H1 (cell line): ENCODE results near the gene MOGAT3. TPM values are rescaled to one million over a fixed set of nuclear protein-coding genes. Genes with fewer than 3 reads are reported as not detected.

Experiments used
- CTCF ChIA-PET: fragments of 300-600 bp; sonication (Branson Sonifier 250); formaldehyde crosslinking; loops from one replicate; lab custom pipeline; 2021; ENCODE audit not compliant: partially characterized antibody; lab: Charles Lee
- POLR2A ChIA-PET: fragments of 300-600 bp; sonication (Branson Sonifier 250); formaldehyde crosslinking; loops from one replicate; lab custom pipeline; 2021; ENCODE audit warnings: inconsistent platforms; ENCODE audit not compliant: partially characterized antibody; lab: Charles Lee
- DNase-seq, 2 experiments: peaks; one replicate each; pipeline versions ENCODE4 v3.0.0 to v3.0.0-alpha.2; 2010 to 2022; ENCODE audit warnings: low spot score in 2 of 2, low read depth in 1 of 2, mixed read lengths in 1 of 2
- FAIRE-seq: peaks from 2 replicates; lab custom pipeline; 2011; peaks lifted over from hg19 to GRCh38; lab: Jason Lieb, UNC
- H2AFZ ChIP-seq: 2 replicates; pipeline ENCODE4 v1.8.1; 2012; ENCODE audit warnings: low read length, inconsistent platforms
- H2AK5ac ChIP-seq: 2 replicates; pipeline ENCODE4 v1.6.1; 2013; ENCODE audit warnings: low read depth, low read length
- H2BK120ac ChIP-seq: replicated peaks from 2 replicates; pipeline ENCODE3; 2013; ENCODE audit warnings: low read depth, low read length, inconsistent platforms
- H2BK12ac ChIP-seq: 2 replicates; pipeline ENCODE4 v1.6.1; 2013; ENCODE audit warnings: low read depth, low read length
- H2BK15ac ChIP-seq: 2 replicates; pipeline ENCODE4 v1.6.1; 2013; ENCODE audit warnings: low read length
- H2BK20ac ChIP-seq: 2 replicates; pipeline ENCODE4 v1.6.1; 2013; ENCODE audit warnings: low read length
- H2BK5ac ChIP-seq: 2 replicates; pipeline ENCODE4 v1.6.1; 2013; ENCODE audit warnings: low read depth, low read length
- H3K14ac ChIP-seq: 2 replicates; pipeline ENCODE4 v1.6.1; 2013; ENCODE audit warnings: inconsistent platforms; ENCODE audit not compliant: insufficient read length
- H3K18ac ChIP-seq: 2 replicates; pipeline ENCODE4 v1.6.1; 2013; ENCODE audit warnings: low read length; ENCODE audit errors: extremely low read depth
- H3K23ac ChIP-seq: 2 replicates; pipeline ENCODE4 v1.6.1; 2013; ENCODE audit warnings: inconsistent platforms; ENCODE audit not compliant: insufficient read length
- H3K23me2 ChIP-seq: 2 replicates; pipeline ENCODE4 v1.6.1; 2013; ENCODE audit warnings: low read depth, low read length
- H3K27ac ChIP-seq: 2 replicates; pipeline ENCODE4 v1.6.1; 2011; ENCODE audit warnings: low read depth, low read length, inconsistent platforms
- H3K27me3 ChIP-seq, 4 experiments: replicated peaks in 1 of 4; 1 replicate in 1 of 4; 2 replicates in 3 of 4; pipeline versions ENCODE4 v1.6.1 to v1.8.1; 2011 to 2013; ENCODE audit warnings: low read length in 3 of 4, mild to moderate bottlenecking in 3 of 4, inconsistent platforms in 2 of 4, mixed read lengths in 2 of 4, moderate library complexity in 1 of 4; ENCODE audit not compliant: control insufficient read depth in 3 of 4, insufficient read depth in 3 of 4; ENCODE audit errors: extremely low read depth in 1 of 4
- H3K36me3 ChIP-seq, 4 experiments: 2 replicates each; pipeline versions ENCODE4 v1.6.1 to v1.8.1; 2011 to 2013; ENCODE audit warnings: mild to moderate bottlenecking in 4 of 4, low read length in 3 of 4, moderate library complexity in 2 of 4, control low read depth in 1 of 4, inconsistent platforms in 1 of 4; ENCODE audit not compliant: insufficient read depth in 4 of 4, control insufficient read depth in 2 of 4
- H3K4ac ChIP-seq: replicated peaks from 2 replicates; pipeline ENCODE3; 2013; ENCODE audit warnings: low read length, low read depth, mixed read lengths, inconsistent platforms; ENCODE audit not compliant: insufficient read length
- H3K4me1 ChIP-seq, 4 experiments: replicated peaks in 1 of 4; 1 replicate in 1 of 4; 2 replicates in 3 of 4; pipeline versions ENCODE4 v1.6.1 to v1.8.1; 2011 to 2013; ENCODE audit warnings: low read length in 3 of 4, inconsistent platforms in 2 of 4, mixed read lengths in 1 of 4; ENCODE audit not compliant: insufficient read depth in 4 of 4, control insufficient read depth in 3 of 4
- H3K4me2 ChIP-seq, 2 experiments: 2 replicates each; pipeline versions ENCODE4 v1.6.1 to v1.8.1; 2011 to 2013; ENCODE audit warnings: low read depth in 2 of 2, low read length in 2 of 2, control low read depth in 1 of 2, inconsistent platforms in 1 of 2, mild to moderate bottlenecking in 1 of 2; ENCODE audit not compliant: insufficient read depth in 1 of 2
- H3K4me3 ChIP-seq, 4 experiments: fragments of 200-600, 300-600 bp in 1 of 4; sonication (generic), shearing (Covaris generic), sonication (Bioruptor Twin) in 1 of 4; 2 replicates each; pipeline versions ENCODE4 v1.5.1 to v1.8.1; 2011 to 2016; ENCODE audit warnings: low read length in 4 of 4, low read depth in 3 of 4, control low read depth in 2 of 4, inconsistent platforms in 2 of 4, mild to moderate bottlenecking in 2 of 4, mixed read lengths in 1 of 4, moderate library complexity in 1 of 4; ENCODE audit not compliant: insufficient read depth in 2 of 4; ENCODE audit errors: extremely low read depth in 1 of 4
- H3K56ac ChIP-seq: replicated peaks from 2 replicates; pipeline ENCODE3; 2013; ENCODE audit warnings: low read depth, mild to moderate bottlenecking, mixed read lengths, low read length, inconsistent platforms; ENCODE audit not compliant: insufficient read length
- H3K79me1 ChIP-seq: 2 replicates; pipeline ENCODE4 v1.6.1; 2013; ENCODE audit warnings: low read depth, low read length, control low read depth
- H3K79me2 ChIP-seq, 2 experiments: 2 replicates each; pipeline versions ENCODE4 v1.6.1 to v1.8.1; 2012 to 2013; ENCODE audit warnings: low read length in 2 of 2, mild to moderate bottlenecking in 2 of 2, inconsistent platforms in 1 of 2; ENCODE audit not compliant: insufficient read depth in 2 of 2, control insufficient read depth in 1 of 2
- H3K9ac ChIP-seq, 4 experiments: replicated peaks in 1 of 4; 1 replicate in 1 of 4; 2 replicates in 3 of 4; pipeline versions ENCODE4 v1.6.1 to v1.8.1; 2011 to 2013; ENCODE audit warnings: low read depth in 3 of 4, low read length in 3 of 4, control low read depth in 2 of 4, mild to moderate bottlenecking in 2 of 4, moderate library complexity in 2 of 4, inconsistent platforms in 1 of 4; ENCODE audit errors: extremely low read depth in 1 of 4
- H3K9me3 ChIP-seq, 2 experiments: 2 replicates each; pipeline versions ENCODE4 v1.6.1 to v1.8.1; 2012 to 2013; ENCODE audit warnings: mild to moderate bottlenecking in 2 of 2, moderate library complexity in 2 of 2, control low read depth in 1 of 2, inconsistent platforms in 1 of 2, low read depth in 1 of 2, low read length in 1 of 2, mixed read lengths in 1 of 2; ENCODE audit not compliant: insufficient read depth in 2 of 2
- H4K20me1 ChIP-seq, 2 experiments: replicated peaks in 1 of 2; 2 replicates each; pipeline versions ENCODE3 to v1.8.1; 2011 to 2013; ENCODE audit warnings: inconsistent platforms in 2 of 2, low read length in 2 of 2, mild to moderate bottlenecking in 1 of 2; ENCODE audit not compliant: insufficient read depth in 2 of 2, control insufficient read depth in 1 of 2
- H4K5ac ChIP-seq: 2 replicates; pipeline ENCODE4 v1.6.1; 2013; ENCODE audit warnings: low read length, low read depth, mixed read lengths, inconsistent platforms; ENCODE audit not compliant: insufficient read length
- H4K8ac ChIP-seq: 2 replicates; pipeline ENCODE4 v1.8.0; 2013; ENCODE audit warnings: mild to moderate bottlenecking, moderate library complexity, low read length, inconsistent platforms; ENCODE audit not compliant: insufficient read depth; ENCODE audit errors: extremely low read depth
- H4K91ac ChIP-seq: replicated peaks from 2 replicates; pipeline ENCODE3; 2013; ENCODE audit warnings: low read length, mixed read lengths, inconsistent platforms; ENCODE audit not compliant: insufficient read length
- ATF3 ChIP-seq: IDR thresholded peaks from 2 replicates; pipeline ENCODE4 v1.6.1; 2011; ENCODE audit warnings: low read depth, mild to moderate bottlenecking, low read length; ENCODE audit not compliant: insufficient read depth
- E2F6 ChIP-seq: IDR thresholded peaks from 2 replicates; pipeline ENCODE4 v1.6.1; 2012; ENCODE audit warnings: inconsistent platforms
- EZH2 ChIP-seq: fragments of 200-600 bp; sonication (generic); IDR thresholded peaks from 2 replicates; pipeline ENCODE4 v1.7.1; 2012; ENCODE audit warnings: low read depth, mild to moderate bottlenecking, moderate library complexity, low read length, inconsistent platforms; ENCODE audit not compliant: severe bottlenecking
- GTF2F1 ChIP-seq: IDR thresholded peaks from 2 replicates; pipeline ENCODE4 v1.6.1; 2012; ENCODE audit warnings: low read depth, low read length, improper control_type of control experiment, borderline replicate concordance
- KDM5A ChIP-seq: fragments of 200-600 bp; IDR thresholded peaks from 2 replicates; pipeline ENCODE4 v1.7.1; 2012; ENCODE audit warnings: mild to moderate bottlenecking, low read length, inconsistent platforms, mixed read lengths
- RXRA ChIP-seq: IDR thresholded peaks from 2 replicates; pipeline ENCODE4 v1.6.1; 2011; ENCODE audit warnings: low read depth, mild to moderate bottlenecking, low read length, moderate library complexity; ENCODE audit not compliant: insufficient read depth
- SAP30 ChIP-seq: fragments of 300-600 bp; sonication (generic); IDR thresholded peaks from 2 replicates; pipeline ENCODE4 v1.7.1; 2012; ENCODE audit warnings: low read length, moderate library complexity, mild to moderate bottlenecking, inconsistent platforms; ENCODE audit not compliant: insufficient read depth, insufficient replicate concordance
- SIX5 ChIP-seq: IDR thresholded peaks from 2 replicates; pipeline ENCODE4 v1.6.1; 2011; ENCODE audit warnings: mild to moderate bottlenecking, low read depth, low read length
- TBP ChIP-seq: IDR thresholded peaks from 2 replicates; pipeline ENCODE4 v1.6.1; 2011; ENCODE audit warnings: low read depth, low read length, improper control_type of control experiment
- WGBS, 2 experiments: shearing (Covaris generic) in 1 of 2; methylation state at CpG; one replicate each; pipeline versions ENCODE4 v1.1.6 to v1.1.7; 2013 to 2015; ENCODE audit warnings: low lambda C conversion rate in 2 of 2, mixed read lengths in 2 of 2, inconsistent platforms in 1 of 2, low coverage in 1 of 2, missing lambda C conversion rate in 1 of 2; ENCODE audit not compliant: insufficient replicate concordance in 2 of 2, insufficient coverage in 1 of 2, insufficient read length in 1 of 2; ENCODE audit errors: extremely low coverage in 1 of 2, missing lambda C conversion rate in 1 of 2; 5-methylcytosine and 5-hydroxymethylcytosine counted together
- polyA plus RNA-seq, 7 experiments: library from polyadenylated mRNA; depleted of rRNA in 3 of 7; stranded (reverse) in 5 of 7; unstranded in 2 of 7; fragments of >200 nt in 5 of 7; fragments of 200-250 nt in 2 of 7; gene quantifications; 1 replicate in 5 of 7; 2 replicates in 1 of 7; 4 replicates in 1 of 7; pipeline versions ENCODE4 v1.2.1 to v1.2.3, GENCODE V29; 2011 to 2013; ENCODE audit warnings: missing spikeins in 2 of 7, mixed read lengths in 2 of 7
- total RNA-seq: library from RNA; stranded (reverse); fragmentation: NEBNext Ultra II Directional; extraction: Animal tissue kit (Norgen Biotek cat#: 25700); gene quantifications from 2 replicates; pipeline ENCODE4 v1.2.1, GENCODE V29; 2021

Gene MOGAT3
- total and polyA plus RNA-seq, 2 of the 8 experiments (the other 6 are each of a cell fraction or from before 2014, with no cell fraction given): 0.21 to 0.82 TPM

DNA sequence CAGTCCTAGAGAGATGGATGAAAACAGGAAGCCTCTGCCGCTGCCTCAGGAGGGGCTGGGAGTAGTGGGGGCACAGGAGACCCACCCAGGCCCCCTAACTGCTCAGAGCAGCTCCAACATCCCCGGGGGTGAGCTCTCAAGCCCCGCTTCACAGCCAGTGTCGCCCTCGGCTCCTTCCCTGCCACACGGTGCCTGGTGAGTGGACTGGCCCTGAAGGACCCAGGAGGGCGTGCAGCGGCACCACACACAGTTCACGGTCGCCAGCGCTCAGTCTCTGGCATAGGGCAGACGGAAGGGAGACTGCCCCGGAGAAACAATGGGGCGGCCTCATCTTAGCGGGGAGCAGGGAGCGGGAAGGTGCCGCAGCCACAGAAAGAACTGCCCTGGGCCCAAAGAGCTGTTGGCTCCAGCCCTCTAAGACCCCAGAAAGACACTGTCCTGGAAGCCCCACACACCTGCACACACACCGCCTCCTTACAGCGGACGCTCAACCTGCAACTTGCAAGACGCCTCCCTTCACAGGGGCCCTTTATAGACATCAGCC lies 35.5 kb upstream of the MOGAT3 start:
- no peak overlapping the region for H2AFZ ChIP-seq
- no peak overlapping the region for H4K91ac ChIP-seq
- DNase-seq (no peak), FAIRE-seq (no peak)
- no peak overlapping the region for H3K9ac ChIP-seq
- H2BK20ac ChIP-seq: no peak overlapping the region
- no peak overlapping the region for H2BK12ac ChIP-seq
- peaks cover 6% of the 10 kb centered on the region; the same call in 1 of the 2 replicates for H3K23me2 ChIP-seq
- H3K4me3 ChIP-seq: no peak overlapping the region
- H2AK5ac ChIP-seq: no peak overlapping the region
- H3K4me2 ChIP-seq: no peak overlapping the region
- 97% methylated on average over 21 of the region's 21 CpGs; no CpG with 5 or more reads in 1 of the 2 experiments for WGBS, 2 experiments
- H3K4me1 ChIP-seq: peaks cover 0 to 20% (median 12%) of the 10 kb centered on the region in 4 experiments; a peak in 6 of 7 replicates
- H4K5ac ChIP-seq: no peak overlapping the region
- H2BK5ac ChIP-seq: no peak overlapping the region
- peak overlapping the region; percentile 63; the same call in 1 of the 2 replicates for H4K8ac ChIP-seq
- H3K23ac ChIP-seq: no peak overlapping the region
- H3K27ac ChIP-seq: 0 out of 2 replicates have a peak overlapping the region, but pooled peaks have one; percentile 7
- no peak overlapping the region for H3K14ac ChIP-seq
- no peak overlapping the region for H3K18ac ChIP-seq
- H3K9me3 ChIP-seq: no peaks in the 10 kb centered on the region
- H4K20me1 ChIP-seq: peaks cover 0 to 11% of the 10 kb centered on the region in 2 experiments
- POLR2A ChIA-PET: interaction anchor here (0.6 to 3.2 kb wide), 12 partner anchors 9 to 57 kb away, joined by 3 to 12 read pairs (median 6); partner anchors contain the start of genes FIS1, PLOD3 and ZNHIT1
- H3K4ac ChIP-seq: no peak overlapping the region
- no peaks in the 10 kb centered on the region for H3K79me1 ChIP-seq
- H3K36me3 ChIP-seq: no peaks in the 10 kb centered on the region; a peak in 2 of 8 replicates
- no peak for TF ChIP-seq EZH2
- no peak for TF ChIP-seq SAP30
- TF ChIP-seq SIX5: no peak
- no peak for TF ChIP-seq RXRA
- no peak for TF ChIP-seq ATF3
- no peak for TF ChIP-seq GTF2F1
- TF ChIP-seq TBP: no peak
- no peak for TF ChIP-seq KDM5A
- no peak for TF ChIP-seq E2F6
- H3K56ac ChIP-seq: no peak overlapping the region
- no peaks in the 10 kb centered on the region for H3K79me2 ChIP-seq
- CTCF ChIA-PET: interaction anchor here (0.6 to 6.5 kb wide), 11 partner anchors 8 to 349 kb away, joined by 3 to 69 read pairs (median 5); partner anchors contain the start of genes FIS1, PLOD3 and ZNHIT1
- no peak overlapping the region for H2BK15ac ChIP-seq
- H3K27me3 ChIP-seq: no peaks in the 10 kb centered on the region
- H2BK120ac ChIP-seq: no peak overlapping the region
